Fibroblast of lung (primary cell): ENCODE data around the gene MACROD1.

ENCODE experiments used
- CTCF ChIP-seq, 2 donors: IDR thresholded peaks in 1 of 2; conservative IDR thresholded peaks in 1 of 2; 1 replicate in 1 of 2; 2 replicates in 1 of 2; pipeline ENCODE4 v1.5.1; 2011 to 2012; ENCODE audit warnings: low read length in 2 of 2, control low read depth in 1 of 2, inconsistent platforms in 1 of 2, low read depth in 1 of 2, mild to moderate bottlenecking in 1 of 2
- EZH2 ChIP-seq: IDR thresholded peaks from 2 replicates; pipeline ENCODE4 v1.5.1; 2012; ENCODE audit warnings: low read length, control low read depth, mild to moderate bottlenecking; ENCODE audit errors: missing control alignments

GRCh38 chr11:64059339-64060140 is 106.4 kb downstream of the MACROD1 start:
- TF ChIP-seq CTCF (conservative IDR thresholded peaks at IDR 0.05 in 1 of 2, IDR thresholded peaks at IDR 0.05 in 1 of 2; ENCODE audit: low read depth in 1 of 2, low read length in 2 of 2), result no peak
- TF ChIP-seq EZH2, result no peak
